Measurements from ENCODE around the gene SKP2.
"Not testable (repeated sequence)": the region's sequence is repeated elsewhere in the genome, so short reads cannot be mapped to it uniquely, and the experiment has no call there.

Gene SKP2

GRCh38 chr5:36193746-36194145 lies 41.8 kb downstream of the SKP2 start:
- in situ Hi-C loops (cut with MboI; ENCODE audit: low sequenced_read_pairs, unreplicated experiment) = no loop called here
- no peak for DNase-seq (ENCODE audit: low spot score)
- TF ChIP-seq, protein P1, sequence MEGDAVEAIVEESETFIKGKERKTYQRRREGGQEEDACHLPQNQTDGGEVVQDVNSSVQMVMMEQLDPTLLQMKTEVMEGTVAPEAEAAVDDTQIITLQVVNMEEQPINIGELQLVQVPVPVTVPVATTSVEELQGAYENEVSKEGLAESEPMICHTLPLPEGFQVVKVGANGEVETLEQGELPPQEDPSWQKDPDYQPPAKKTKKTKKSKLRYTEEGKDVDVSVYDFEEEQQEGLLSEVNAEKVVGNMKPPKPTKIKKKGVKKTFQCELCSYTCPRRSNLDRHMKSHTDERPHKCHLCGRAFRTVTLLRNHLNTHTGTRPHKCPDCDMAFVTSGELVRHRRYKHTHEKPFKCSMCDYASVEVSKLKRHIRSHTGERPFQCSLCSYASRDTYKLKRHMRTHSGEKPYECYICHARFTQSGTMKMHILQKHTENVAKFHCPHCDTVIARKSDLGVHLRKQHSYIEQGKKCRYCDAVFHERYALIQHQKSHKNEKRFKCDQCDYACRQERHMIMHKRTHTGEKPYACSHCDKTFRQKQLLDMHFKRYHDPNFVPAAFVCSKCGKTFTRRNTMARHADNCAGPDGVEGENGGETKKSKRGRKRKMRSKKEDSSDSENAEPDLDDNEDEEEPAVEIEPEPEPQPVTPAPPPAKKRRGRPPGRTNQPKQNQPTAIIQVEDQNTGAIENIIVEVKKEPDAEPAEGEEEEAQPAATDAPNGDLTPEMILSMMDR (IDR thresholded peaks at IDR 0.05; ENCODE audit: borderline replicate concordance, control extremely low read depth, extremely low read depth, insufficient read depth, missing control alignments) = no peak

DNA sequence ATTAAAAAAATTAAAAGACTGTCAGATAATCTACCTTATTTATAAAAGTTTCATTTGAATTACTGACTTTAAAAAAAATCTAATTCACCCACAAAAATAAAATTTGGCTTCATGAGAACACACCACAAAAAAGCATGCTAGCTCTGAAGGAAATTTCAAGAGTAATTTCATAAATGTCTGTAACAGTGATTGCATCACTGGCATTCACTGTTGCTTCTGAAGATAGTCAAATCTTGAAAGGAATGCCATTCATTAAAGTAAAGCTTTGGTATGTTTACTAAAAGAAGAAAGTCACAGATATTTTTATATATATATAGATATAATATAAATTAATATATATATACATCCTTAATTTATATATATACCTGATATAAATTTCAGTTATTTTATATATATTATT lies 46.4 kb downstream of the SKP2 start:
- TF ChIP-seq, protein P1 (IDR thresholded peaks at IDR 0.05; ENCODE audit: borderline replicate concordance, control extremely low read depth, extremely low read depth, insufficient read depth, missing control alignments) = no peak
- DNase-seq (ENCODE audit: low spot score) = no peak
- in situ Hi-C loops (cut with MboI; ENCODE audit: low sequenced_read_pairs, unreplicated experiment) = no loop called here

GRCh38 chr5:36198783-36199182 lies 46.9 kb downstream of the SKP2 start:
- in situ Hi-C loops (cut with MboI; ENCODE audit: low sequenced_read_pairs, unreplicated experiment); DNase-seq (ENCODE audit: low spot score): not testable (repeated sequence)

GRCh38 chr5:36199620-36200019 lies 47.7 kb downstream of the SKP2 start:
- in situ Hi-C loops (cut with MboI; ENCODE audit: low sequenced_read_pairs, unreplicated experiment) = no loop called here
- TF ChIP-seq, protein P1 (IDR thresholded peaks at IDR 0.05; ENCODE audit: borderline replicate concordance, control extremely low read depth, extremely low read depth, insufficient read depth, missing control alignments) = no peak
- no peak for DNase-seq (ENCODE audit: low spot score)

- TF ChIP-seq, protein P1 (IDR thresholded peaks at IDR 0.05; ENCODE audit: borderline replicate concordance, control extremely low read depth, extremely low read depth, insufficient read depth, missing control alignments) = no peak
- in situ Hi-C loops (cut with MboI; ENCODE audit: low sequenced_read_pairs, unreplicated experiment) = no loop called here
- no peak for DNase-seq (ENCODE audit: low spot score)
Observed at GRCh38 chr5:36200513-36200912, 48.6 kb downstream of the SKP2 start.

DNA sequence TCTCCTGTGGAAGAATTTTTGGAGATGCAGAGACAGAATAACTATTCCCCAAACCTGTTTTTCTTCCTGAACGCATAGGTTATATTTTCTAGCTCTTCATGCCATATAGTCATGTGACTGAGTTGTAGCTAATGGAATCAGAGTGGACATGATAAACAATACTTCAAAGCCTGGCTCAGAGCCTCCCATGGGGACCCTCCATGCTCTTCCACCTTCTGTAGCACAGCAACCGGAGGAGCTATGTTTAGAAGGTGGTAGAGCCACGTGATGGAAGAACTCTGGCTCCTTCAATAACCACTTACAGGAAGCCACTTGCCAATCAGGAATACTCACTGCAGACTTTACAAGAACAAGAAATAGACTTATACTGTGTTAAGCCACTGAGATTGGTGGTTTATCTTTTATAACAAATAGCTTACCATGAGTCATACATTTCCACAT lies 50.6 kb downstream of the SKP2 start:
- TF ChIP-seq, protein P1 (IDR thresholded peaks at IDR 0.05; ENCODE audit: borderline replicate concordance, control extremely low read depth, extremely low read depth, insufficient read depth, missing control alignments) = no peak
- no peak for DNase-seq (ENCODE audit: low spot score)
- in situ Hi-C loops (cut with MboI; ENCODE audit: low sequenced_read_pairs, unreplicated experiment) = no loop called here

GRCh38 chr5:36205329-36205728 lies 53.4 kb downstream of the SKP2 start:
- TF ChIP-seq, protein P1 (IDR thresholded peaks at IDR 0.05; ENCODE audit: borderline replicate concordance, control extremely low read depth, extremely low read depth, insufficient read depth, missing control alignments) = no peak
- in situ Hi-C loops (cut with MboI; ENCODE audit: low sequenced_read_pairs, unreplicated experiment) = no loop called here
- no peak for DNase-seq (ENCODE audit: low spot score)

Data from GM13976 (cell line).